GM04503 (cell line): ENCODE data around the gene NIPBL.
"Not testable (repeated sequence)": the region's sequence is repeated elsewhere in the genome, so short reads cannot be mapped to it uniquely, and the experiment has no call there.

Source experiments
- DNase-seq: peaks from one replicate; pipeline ENCODE4 v3.0.0-alpha.2; 2012; ENCODE audit warnings: low read depth

Gene NIPBL

DNA sequence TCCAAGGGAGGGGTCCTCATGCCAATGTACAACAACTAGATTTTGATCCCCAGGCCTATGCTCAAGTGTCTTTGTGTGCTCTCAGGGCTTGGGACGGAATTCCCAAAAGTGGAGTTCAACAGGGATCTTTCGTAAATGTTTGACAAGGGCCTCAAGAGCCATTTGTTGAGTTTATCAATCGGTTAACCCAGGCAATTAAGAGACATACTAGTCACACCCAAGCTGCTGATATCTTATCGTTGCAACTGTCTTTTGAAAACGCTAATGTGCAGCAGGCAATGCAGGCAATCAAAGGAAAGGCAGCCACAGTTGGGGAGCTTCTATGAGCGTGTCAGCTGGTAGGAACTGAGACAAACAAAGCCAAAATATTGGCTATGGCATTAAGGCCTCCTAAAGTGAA, 211.4 kb downstream of the NIPBL start:
- no peak for DNase-seq

DNA sequence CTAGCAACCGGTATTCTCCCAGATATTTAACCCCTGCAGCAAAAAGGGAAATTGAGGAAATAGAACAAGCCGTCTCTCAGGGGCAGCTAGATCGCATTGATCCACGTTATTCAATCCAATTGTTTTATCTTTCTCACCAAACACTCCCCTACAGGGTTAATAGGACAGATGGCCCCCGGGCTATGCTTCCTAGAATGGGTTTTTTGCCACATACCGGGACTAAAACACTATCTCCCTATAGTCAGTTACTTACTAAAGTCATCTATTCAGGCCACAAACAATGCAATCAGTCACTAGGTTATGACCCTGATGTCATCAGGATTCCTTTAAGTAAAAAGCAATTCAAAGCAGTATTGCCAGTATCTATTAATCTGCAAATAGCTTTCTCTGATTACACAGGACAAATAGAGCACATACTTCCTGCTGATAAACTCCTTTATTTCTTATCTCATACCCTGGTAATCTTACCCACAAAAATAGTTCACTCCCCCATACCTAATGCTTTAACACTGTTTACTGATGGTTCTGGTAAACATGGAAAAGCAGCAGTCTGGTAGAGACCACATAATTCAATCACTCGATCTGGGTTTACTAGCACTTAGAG, 213.7 kb downstream of the NIPBL start:
- no peak for DNase-seq

DNA sequence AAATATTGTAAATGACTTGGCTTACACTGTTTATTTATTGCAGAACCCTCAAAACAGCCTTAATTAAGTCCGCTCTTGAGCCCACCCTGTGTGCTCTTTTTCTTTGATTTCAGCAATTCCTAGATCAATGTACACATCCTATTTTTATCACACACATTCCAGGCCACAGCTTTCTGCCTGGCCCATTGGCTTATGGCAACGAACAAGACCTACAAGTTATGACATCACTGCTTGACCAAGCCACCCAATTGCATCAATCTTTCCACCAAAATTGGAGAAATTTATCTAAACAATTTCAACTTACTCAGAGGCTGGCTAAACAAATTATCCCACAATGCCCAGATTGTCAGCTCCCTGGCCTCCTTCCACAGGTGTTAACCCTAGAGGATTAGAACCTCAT, 214.2 kb downstream of the NIPBL start:
- no peak for DNase-seq

DNA sequence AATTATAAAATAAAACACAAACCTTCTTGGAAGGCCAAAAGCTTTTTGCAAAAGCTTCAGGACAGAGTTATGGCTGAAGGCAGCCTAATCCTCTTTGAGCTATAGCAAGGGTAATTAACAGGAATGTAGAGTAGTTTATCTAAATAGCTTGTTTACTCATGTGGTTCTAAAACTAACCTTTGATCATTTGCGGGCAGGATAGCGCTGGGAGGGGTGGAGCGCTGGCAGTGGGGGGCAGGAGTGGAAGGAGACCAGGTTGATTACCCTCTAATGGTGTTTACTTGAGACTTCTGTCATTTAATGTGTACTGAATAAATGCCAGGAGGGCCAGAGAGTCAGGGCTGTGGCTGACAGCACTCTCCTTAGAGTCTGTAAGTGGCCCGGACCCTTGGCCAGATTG, 217.2 kb downstream of the NIPBL start:
- DNase-seq: not testable (repeated sequence)

DNA sequence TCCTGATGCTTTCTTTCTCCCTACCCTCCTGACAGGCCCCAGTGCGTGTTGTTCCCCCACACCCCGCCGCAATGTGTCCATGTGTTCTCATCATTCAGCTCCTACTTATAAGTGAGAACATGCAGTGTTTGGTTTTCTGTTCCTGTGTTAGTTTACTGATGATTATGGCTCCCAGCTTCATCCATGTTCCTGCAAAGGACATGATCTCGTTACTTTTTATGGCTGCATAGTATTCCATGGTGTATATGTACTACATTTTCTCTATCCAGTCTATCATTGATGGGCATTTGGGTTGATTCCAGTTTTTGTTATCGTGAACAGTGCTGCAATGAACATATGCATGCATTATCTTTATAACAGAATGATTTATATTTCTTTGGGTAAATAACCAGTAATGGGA, 222.7 kb downstream of the NIPBL start:
- DNase-seq: not testable (repeated sequence)

DNA sequence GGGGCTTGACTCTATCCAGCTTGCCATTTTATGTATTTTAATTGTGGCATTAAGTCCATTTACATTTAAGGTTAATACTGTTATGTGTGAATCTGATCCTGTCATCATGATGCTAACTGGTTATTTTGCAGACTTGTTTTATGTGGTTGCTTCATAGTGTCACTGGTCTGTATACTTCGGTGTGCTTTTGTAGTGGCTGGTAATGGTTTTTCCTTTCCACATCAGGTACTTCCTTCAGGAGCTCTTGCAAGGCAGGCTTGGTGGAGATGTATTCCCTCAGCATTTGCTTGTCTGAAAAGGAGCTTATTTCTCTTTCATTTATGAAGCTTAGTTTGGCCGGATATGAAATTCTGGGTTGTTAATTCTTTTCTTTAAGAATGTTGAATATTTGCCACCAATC, 226.7 kb downstream of the NIPBL start:
- DNase-seq: no peak

DNA sequence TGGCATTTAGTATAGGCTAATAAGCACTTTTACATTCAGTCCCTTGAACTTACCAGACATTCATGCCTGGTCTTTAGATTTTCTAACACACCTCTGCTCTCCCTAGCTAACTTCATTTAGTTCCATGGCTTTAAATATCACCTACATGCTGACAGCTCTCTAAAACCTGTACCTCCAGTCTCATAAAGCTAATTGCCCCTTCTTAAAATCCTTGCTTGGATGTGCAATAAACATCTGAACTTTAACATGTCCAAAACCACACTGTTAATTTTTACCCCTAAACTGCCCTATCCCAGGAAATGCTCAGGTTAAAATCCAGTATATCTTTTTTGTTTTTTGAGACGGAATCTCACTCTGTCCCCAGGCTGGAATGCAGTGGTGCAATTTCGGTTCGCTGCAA, 232.8 kb downstream of the NIPBL start:
- no peak for DNase-seq

DNA sequence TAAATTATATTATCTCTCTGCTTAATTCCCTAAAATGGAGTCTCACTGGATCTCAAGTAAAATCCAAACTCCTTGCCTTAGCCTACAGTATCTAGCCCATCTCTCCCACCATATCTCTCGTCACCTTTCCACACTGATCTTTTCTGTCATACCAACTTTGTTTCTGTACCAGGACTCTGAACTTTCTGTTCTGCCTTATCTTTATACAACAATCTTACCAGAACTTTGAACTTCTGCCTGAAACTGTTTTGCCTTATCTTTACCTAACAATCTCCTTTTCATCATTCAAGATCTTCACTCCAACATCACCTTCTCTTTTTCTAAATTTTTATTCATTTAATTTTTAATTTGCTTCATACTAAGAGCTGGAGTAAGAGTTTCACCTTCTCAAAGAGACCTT, 233.6 kb downstream of the NIPBL start:
- DNase-seq: no peak

DNA sequence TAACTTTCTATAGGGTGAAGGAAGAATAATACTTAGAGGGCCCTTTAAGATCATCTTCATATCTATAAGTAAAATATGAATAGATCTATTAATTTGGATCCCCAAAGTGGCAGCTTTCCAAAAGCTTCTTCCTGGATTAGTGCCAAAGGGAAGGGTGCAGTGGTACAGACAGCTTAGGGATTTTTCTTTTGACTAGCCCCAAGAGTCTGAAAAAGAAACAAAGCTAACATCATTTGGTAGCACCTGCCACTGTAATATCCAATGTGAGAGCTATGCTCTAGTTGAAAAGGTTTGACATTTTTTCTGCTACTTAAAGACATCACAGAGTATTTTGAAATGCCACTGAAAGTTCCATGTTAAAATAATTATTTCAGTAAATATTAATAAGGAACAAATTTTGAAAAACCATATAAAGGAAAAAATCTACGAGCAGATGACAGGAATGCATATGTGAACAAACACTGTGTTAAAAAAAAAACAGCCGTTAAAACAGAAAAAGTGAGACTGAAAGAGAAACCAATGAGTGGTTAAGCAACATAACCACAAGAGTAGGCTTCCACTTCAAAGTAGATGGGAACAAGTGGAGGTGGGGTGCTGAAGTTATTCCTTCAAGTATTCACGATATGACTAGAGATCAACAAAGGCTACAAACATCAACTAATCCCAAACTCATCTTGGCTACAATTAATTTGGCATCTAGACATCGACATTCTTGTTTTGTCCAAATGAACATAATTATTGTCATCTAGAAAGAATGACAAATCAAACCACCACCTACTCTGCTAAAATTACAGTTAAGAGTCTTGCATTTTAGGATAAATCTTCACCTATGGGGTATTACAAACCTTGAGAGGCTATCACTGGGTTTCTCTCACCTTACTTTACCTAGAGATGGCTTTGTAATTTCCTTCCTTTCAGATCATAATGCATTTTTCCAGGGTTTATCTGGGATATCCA, 235.1 kb downstream of the NIPBL start:
- no peak for DNase-seq

DNA sequence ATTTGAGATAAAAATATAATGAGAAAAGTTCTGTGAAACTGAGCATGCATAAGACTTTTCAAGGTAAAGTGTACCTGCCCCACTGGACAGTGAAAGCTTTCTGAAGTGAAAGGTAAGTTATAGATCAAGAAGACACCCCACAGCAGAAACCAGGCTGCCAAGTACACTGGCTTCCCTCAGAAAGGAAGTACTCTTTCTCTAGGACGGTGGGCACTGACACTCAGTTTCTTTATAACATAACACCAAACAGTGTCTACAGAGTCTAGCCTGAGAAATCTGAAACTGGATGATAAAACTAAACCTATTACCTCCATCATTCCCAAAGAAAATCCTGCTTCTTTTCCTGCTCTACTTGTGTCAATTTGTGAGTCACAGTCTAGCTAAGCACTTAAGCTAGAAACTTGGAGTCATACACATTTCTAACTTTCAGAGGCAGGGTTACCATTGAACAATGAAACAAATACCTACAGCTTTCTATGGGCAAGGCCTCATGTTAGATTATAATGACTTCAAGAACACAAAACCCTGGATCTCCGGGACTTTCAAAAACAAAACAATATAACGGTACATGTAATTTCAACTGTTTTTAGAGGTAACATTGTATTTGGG, 235.9 kb downstream of the NIPBL start:
- no peak for DNase-seq
